ENCODE results near the gene ZNF519. TPM values are rescaled to one million over a fixed set of nuclear protein-coding genes. Genes with fewer than 3 reads are reported as not detected.

The ZNF519 gene
- total RNA-seq, 1 donor from 2014 or later, result not detected

DNA sequence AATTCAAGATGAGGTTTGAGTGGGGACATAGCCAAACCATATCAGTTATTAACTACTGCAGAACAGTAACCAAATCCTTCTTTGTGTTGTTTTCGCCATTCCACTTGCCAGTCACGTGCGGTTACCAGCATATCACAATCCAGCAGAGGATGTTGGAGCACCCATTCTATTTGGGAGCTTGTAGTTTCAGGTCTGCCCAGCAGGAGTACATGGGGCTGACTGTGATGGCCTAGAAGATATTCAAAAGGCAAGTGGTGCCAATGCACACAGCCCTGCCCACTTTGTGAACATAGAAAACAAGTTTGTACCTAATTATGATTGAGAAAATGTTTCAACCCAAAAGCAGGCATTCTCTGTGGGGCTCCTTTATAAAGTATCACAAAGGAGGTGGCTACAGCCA is 57.0 kb downstream of the ZNF519 start:
- Histone ChIP-seq H3K36me3 (no peaks in the 10 kb centered on the region), H3K4me3 (no peak overlapping the region), H3K27ac (no peak overlapping the region), H3K27me3 (no peaks in the 10 kb centered on the region), H3K9me3 (no peaks in the 10 kb centered on the region), H3K4me1 (no peaks in the 10 kb centered on the region)
- TF ChIP-seq CTCF (IDR thresholded peaks at IDR 0.05), result no peak
- no peak for DNase-seq (ENCODE audit: low spot score in 2 of 2)
- intact Hi-C loops (cut with DNase I), result no loop called here

- no peaks in the 10 kb centered on the region for H3K4me1 ChIP-seq
- no peak for TF ChIP-seq CTCF (IDR thresholded peaks at IDR 0.05)
- H3K9me3 ChIP-seq, result no peaks in the 10 kb centered on the region
- no peak for DNase-seq (ENCODE audit: low spot score in 2 of 2)
- intact Hi-C loops (cut with DNase I), result no loop called here
- H3K4me3 ChIP-seq, result no peak overlapping the region
- H3K36me3 ChIP-seq, result no peaks in the 10 kb centered on the region
- H3K27ac ChIP-seq, result no peak overlapping the region
- H3K27me3 ChIP-seq, result no peaks in the 10 kb centered on the region
Observed at GRCh38 chr18:14074187-14074586, 58.0 kb downstream of the ZNF519 start.

DNA sequence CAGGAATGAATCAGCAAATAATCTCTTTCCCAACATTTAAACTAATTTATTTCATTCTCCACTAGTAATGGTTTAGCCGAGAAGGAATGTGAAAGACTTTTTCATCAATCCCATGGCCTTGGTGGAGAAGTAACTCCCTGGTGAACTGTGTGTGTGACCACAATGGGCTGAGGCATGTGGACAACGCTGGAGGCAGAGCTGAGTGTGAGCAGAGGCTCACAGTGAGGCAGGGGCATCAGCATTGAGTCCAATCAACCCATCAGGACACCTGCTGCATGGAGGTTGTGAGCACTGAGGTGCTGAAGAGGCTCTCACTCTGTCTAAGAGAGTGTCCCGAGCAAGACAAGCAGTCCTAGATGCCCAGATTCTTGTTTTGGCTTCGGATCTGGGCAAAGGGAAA is 78.6 kb downstream of the ZNF519 start:
- Histone ChIP-seq H3K27ac (no peak overlapping the region), H3K4me1 (no peaks in the 10 kb centered on the region), H3K36me3 (no peaks in the 10 kb centered on the region), H3K4me3 (no peak overlapping the region), H3K27me3 (no peaks in the 10 kb centered on the region), H3K9me3 (no peaks in the 10 kb centered on the region)
- intact Hi-C loops (cut with DNase I), result no loop called here
- DNase-seq (ENCODE audit: low spot score in 2 of 2), result no peak
- TF ChIP-seq CTCF (IDR thresholded peaks at IDR 0.05), result no peak

Other genes starting within 250 kb of the ZNF519 start
- gene MC2R, start 216.9 kb downstream of the ZNF519 start, total RNA-seq, result not detected